HG02870 (cell line): ENCODE results near the gene MPC1.
A peak's percentile ranks its signal among the peaks of the same experiment; 100 is the strongest.
"Not testable (repeated sequence)": the region's sequence is repeated elsewhere in the genome, so short reads cannot be mapped to it uniquely, and the experiment has no call there.

ENCODE experiments used
- ATAC-seq: cut with Tn5 transposase; IDR thresholded peaks from one replicate; pipeline ENCODE4 v1.9.1; 2021; ENCODE audit warnings: mild to moderate bottlenecking, moderate library complexity; ENCODE audit not compliant: unreplicated experiment

MPC1 gene

DNA sequence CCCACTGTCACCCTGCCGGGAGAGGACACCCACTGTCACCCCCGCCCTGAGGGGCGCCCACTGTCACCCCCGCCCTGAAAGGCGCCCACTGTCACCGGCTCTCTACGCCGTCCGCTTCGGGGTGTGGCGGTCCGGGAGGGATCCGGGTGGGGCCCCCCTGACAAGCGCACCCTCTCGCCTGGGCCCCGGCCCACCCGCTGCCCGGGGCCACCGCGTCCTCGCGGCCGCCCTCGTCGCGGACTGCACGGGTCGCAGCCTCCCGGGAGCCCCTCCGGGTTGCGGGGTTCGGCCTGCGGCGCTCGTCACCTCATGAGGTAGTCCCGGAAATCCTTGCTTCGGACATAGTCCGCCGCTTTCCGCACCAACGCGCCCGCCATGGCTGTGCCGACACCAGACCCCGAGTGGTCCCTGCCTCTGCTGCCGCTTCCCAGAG lies 224 bp downstream of the MPC1 start:
- peak; percentile 3 for ATAC-seq

GRCh38 chr6:166381733-166382499 lies 824 bp downstream of the MPC1 start:
- ATAC-seq: peak; percentile 42

- ATAC-seq: no peak
These were observed 1.4 kb downstream of the MPC1 start for GRCh38 chr6:166381381-166381732.

DNA sequence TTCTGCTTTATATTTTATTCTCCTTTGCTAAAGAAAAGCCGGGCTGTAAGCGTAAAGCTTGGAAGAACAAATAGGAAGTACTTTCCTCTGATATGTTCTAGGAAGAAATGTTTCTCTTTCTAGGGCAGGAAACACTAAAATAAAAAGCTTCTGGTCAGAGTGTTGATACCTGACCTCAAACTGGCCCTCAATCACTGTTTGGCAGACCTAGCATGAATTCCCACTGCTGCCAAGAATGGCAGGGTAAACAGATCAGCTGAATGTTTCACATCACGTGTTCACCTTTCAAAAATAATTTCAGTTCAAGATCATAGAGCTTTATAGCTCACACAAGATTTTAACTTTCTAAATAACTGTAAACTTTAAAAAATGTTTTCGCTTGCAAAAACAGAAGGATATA lies 2.9 kb downstream of the MPC1 start:
- no peak for ATAC-seq

GRCh38 chr6:166379103-166379586 lies 3.6 kb downstream of the MPC1 start:
- ATAC-seq: no peak

DNA sequence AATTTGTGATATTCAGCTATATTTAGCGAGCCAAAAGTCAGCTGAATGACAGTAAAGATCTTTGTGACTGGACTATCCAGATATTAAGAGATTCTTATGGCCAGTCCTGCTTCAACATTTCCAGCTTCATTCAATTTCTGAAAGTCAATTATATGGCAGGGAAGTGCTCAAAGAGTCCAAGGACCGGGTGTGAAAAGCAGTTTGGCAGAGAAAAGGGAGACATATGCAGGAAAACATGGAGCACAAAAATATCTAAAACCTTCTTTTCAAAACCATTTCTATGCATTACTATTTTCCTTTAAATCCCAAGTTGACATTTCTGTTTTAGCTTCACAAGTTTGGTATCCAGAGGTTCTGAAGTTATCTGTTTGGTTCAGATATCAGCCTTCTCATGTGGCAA lies 5.0 kb downstream of the MPC1 start:
- ATAC-seq: no peak

- ATAC-seq: no peak
These were observed 7.7 kb downstream of the MPC1 start for GRCh38 chr6:166375013-166375412.

GRCh38 chr6:166370489-166370888 lies 12.3 kb downstream of the MPC1 start:
- no peak for ATAC-seq

- ATAC-seq: no peak
These were observed 13.0 kb downstream of the MPC1 start for GRCh38 chr6:166369782-166370181.

DNA sequence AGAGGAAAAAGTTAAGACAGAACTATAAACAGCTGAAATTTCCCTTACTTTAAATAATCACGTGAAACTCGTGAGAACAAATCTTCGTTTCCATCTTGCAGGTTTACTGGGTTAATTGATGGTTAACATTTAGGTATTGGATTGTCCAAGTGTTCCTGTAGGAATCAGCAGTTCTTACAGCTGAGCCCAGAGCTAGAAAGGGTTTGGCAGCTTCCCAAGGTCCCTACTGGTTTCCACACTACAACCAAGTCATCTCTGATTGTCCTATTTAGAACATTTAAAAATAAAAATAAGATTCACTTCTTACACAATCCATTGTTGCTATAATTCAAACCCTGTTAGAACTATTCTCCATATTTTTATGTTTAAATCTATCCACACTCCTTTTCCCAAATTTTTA lies 15.8 kb downstream of the MPC1 start:
- ATAC-seq: no peak

GRCh38 chr6:166365806-166366205 lies 16.9 kb downstream of the MPC1 start:
- ATAC-seq: no peak

- ATAC-seq: no peak
These were observed 17.5 kb downstream of the MPC1 start for GRCh38 chr6:166365221-166365620.

- no peak for ATAC-seq
These were observed 18.3 kb downstream of the MPC1 start for GRCh38 chr6:166364456-166364855.

DNA sequence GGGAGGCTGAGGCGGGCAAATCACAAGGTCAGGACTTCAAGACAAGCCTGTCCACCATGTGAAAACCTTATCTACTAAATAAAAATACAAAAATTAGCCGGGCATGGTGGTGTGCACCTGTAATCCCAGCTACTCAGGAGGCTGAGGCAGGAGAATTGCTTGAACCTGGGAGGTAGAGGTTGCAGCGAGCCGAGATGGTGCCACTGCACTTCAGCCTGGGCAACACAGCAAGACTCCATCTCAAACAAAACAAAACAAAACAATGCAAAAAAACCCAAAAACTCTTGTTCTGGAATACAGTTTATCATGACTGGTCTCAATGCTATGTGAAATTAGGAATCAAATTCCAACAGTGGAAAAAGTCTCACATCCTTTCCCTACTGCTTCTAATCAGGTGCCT lies 20.3 kb downstream of the MPC1 start:
- ATAC-seq: not testable (repeated sequence)

DNA sequence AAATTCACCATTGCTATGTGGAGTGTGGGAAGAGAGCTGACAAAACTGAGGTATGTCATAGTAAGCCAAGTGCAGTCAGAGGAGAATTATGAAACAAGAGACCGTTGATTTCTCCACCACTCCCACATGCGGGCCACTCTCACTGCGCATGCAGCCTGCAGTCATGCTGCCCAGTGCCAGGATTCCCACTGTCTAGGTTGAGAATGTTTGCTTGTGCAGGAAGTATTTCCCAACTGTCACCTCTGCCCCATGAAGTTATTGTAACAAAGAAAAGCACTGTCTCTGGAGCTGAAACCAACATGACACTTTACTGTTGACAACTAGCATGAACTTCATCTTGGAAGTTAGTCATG lies 21.7 kb downstream of the MPC1 start:
- ATAC-seq: no peak

DNA sequence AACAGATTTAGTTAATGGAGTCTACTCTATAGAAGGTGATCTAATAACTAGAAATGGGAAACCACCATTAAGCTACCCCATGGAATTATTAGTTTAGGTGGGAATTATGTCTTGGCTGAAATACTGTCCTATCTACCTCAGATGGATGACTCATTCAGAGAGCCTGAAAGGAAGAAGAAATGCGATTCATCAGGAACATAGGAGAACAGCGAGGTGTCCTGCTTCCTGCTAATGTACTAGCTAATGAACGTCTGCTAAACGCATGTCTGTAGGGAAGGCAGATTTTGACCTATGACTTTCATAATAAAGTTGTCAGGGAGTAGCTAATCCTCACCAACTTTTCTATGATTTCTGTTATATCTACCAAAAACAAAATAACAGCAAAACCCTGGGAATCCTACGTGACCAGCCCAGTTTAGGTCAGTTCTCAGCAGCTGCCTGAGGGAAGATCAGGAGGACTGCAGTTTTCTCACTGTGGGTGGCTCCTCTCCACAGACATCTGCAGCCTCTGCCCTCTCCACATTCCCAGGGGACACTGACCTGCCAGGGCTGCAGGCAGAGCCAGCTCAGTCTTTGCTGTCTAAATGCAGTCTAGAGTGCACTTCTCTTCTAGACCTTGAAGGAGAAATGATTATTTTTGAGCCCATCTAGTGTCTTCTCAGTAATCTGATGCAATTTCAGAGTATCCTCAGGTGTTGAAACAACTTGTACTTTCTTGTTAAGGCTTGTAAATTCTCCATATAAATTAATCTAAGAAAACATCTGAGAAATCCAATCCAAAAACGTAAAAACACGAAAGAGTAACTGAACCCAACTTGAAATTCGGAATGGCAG lies 22.3 kb downstream of the MPC1 start:
- no peak for ATAC-seq

GRCh38 chr6:166355552-166355951 lies 27.2 kb downstream of the MPC1 start:
- ATAC-seq: no peak

- no peak for ATAC-seq
These were observed 27.8 kb downstream of the MPC1 start for GRCh38 chr6:166354965-166355364.

GRCh38 chr6:166354143-166354542 lies 28.6 kb downstream of the MPC1 start:
- no peak for ATAC-seq

DNA sequence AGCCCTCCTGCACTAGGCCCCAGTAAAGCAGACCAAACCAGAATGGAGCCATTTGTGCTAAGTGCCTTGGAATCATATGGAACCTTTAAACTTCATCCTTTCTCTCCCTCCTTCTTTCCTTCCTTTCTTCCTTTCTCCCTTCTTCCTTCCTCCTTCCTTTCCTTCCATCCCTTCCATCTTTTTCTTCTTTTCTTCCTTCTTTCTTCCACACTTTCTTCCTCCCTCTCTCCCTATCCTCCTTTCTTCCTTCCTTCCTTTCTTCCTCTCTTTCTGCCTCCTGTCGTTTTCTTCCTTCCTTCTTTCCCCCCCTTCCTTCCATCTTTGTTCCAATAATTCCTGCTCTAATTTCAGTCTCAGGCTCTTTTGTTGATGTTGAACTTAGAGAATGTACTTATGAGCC lies 29.2 kb downstream of the MPC1 start:
- ATAC-seq: no peak

DNA sequence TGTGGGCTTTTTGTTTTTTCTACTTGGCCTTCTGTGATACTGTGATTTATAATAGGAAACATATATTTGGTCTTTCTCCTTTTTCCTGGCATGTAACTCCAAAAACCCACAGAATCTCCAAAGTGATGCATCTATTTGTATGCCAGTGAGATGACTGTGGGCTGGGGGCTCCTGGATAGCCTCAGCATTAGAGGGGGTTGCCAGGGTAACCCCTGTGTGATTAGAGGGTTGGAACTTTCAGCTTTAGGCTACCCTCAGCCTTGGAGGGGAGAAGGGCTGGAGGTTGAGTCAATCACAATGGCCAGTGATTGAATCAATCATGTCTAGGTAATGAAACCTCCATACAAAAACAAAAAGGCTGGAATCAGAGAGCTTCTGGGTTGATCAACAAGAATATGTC lies 29.8 kb downstream of the MPC1 start:
- no peak for ATAC-seq

- peak; percentile 97 for ATAC-seq
These were observed 30.9 kb downstream of the MPC1 start for GRCh38 chr6:166351715-166352285.
